SK-N-SH (cell line): Measurements from ENCODE around the gene MED22. TPM values are rescaled to one million over a fixed set of nuclear protein-coding genes. Genes with fewer than 3 reads are reported as not detected.

ENCODE experiments used
- CTCF ChIA-PET: fragments of 300-600, 350-600 bp; formaldehyde crosslinking; extraction: SDS; loops from one replicate; lab custom pipeline; 2021; lab: Yijun Ruan, JAX
- POLR2A ChIA-PET: fragments of 350-600 bp; sonication (Branson Sonifier 250); formaldehyde crosslinking; extraction: SDS; loops from one replicate; lab custom pipeline; 2020; ENCODE audit warnings: antibody characterized with exemption, inconsistent platforms; lab: Yijun Ruan, JAX
- DNase-seq: peaks from one replicate; pipeline ENCODE4 v3.0.0; 2012
- H2AFZ ChIP-seq: fragments of 200-600 bp; sonication (generic); 2 replicates; pipeline ENCODE4 v1.8.1; 2016; ENCODE audit warnings: antibody characterized with exemption, mild to moderate bottlenecking, low read depth
- H3F3A ChIP-seq: fragments of 200-600 bp; sonication (generic); replicated peaks from 2 replicates; pipeline ENCODE3; 2016; ENCODE audit warnings: antibody characterized with exemption, mild to moderate bottlenecking; ENCODE audit not compliant: insufficient read depth
- H3K27ac ChIP-seq, 2 experiments: fragments of 200-500 bp in 1 of 2; fragments of 200-600 bp in 1 of 2; sonication (Bioruptor generic) in 1 of 2; sonication (generic), shearing (Covaris generic) in 1 of 2; 2 replicates each; pipeline versions ENCODE4 v1.5.1 to v1.6.1; 2014 to 2016; ENCODE audit warnings: low read depth in 2 of 2, inconsistent platforms in 1 of 2, low read length in 1 of 2, mild to moderate bottlenecking in 1 of 2, mixed read lengths in 1 of 2
- H3K27me3 ChIP-seq: fragments of 200-600 bp; sonication (generic), shearing (Covaris generic); 2 replicates; pipeline ENCODE4 v1.6.1; 2016; ENCODE audit warnings: mixed run types; ENCODE audit not compliant: insufficient read depth
- H3K36me3 ChIP-seq, 2 experiments: fragments of 200-500 bp in 1 of 2; fragments of 200-600 bp in 1 of 2; sonication (Bioruptor generic) in 1 of 2; sonication (generic) in 1 of 2; replicated peaks in 1 of 2; 2 replicates each; pipeline versions ENCODE3 to v1.5.1; 2014 to 2016; ENCODE audit warnings: low read length in 1 of 2, mild to moderate bottlenecking in 1 of 2; ENCODE audit not compliant: insufficient read depth in 2 of 2, control insufficient read depth in 1 of 2
- H3K4me1 ChIP-seq, 2 experiments: fragments of 200-500 bp in 1 of 2; fragments of 200-600 bp in 1 of 2; sonication (Bioruptor generic) in 1 of 2; sonication (generic), shearing (Covaris generic) in 1 of 2; 2 replicates each; pipeline versions ENCODE4 v1.5.1 to v1.6.1; 2014 to 2016; ENCODE audit warnings: low read depth in 1 of 2, low read length in 1 of 2, mixed run types in 1 of 2; ENCODE audit not compliant: insufficient read depth in 2 of 2, control insufficient read depth in 1 of 2
- H3K4me2 ChIP-seq: fragments of 200-600 bp; sonication (generic), shearing (Covaris generic); 2 replicates; pipeline ENCODE4 v1.6.1; 2017; ENCODE audit warnings: mixed run types
- H3K4me3 ChIP-seq, 2 experiments: fragments of 200-500 bp in 1 of 2; fragments of 200-600 bp in 1 of 2; sonication (Bioruptor generic) in 1 of 2; sonication (generic), shearing (Covaris generic) in 1 of 2; 2 replicates each; pipeline versions ENCODE4 v1.5.1 to v1.8.1; 2014 to 2016; ENCODE audit warnings: low read depth in 2 of 2, inconsistent platforms in 1 of 2, low read length in 1 of 2, mild to moderate bottlenecking in 1 of 2, mixed read lengths in 1 of 2, moderate library complexity in 1 of 2
- H3K79me2 ChIP-seq: fragments of 200-600 bp; sonication (generic); 2 replicates; pipeline ENCODE4 v1.8.1; 2017; ENCODE audit warnings: mild to moderate bottlenecking; ENCODE audit not compliant: insufficient read depth
- H3K9ac ChIP-seq: fragments of 200-600 bp; sonication (generic); 2 replicates; pipeline ENCODE4 v1.6.1; 2017; ENCODE audit warnings: mixed run types
- H3K9me2 ChIP-seq: fragments of 200-600 bp; sonication (generic); 2 replicates; pipeline ENCODE4 v1.6.1; 2017; ENCODE audit warnings: mixed run types
- H3K9me3 ChIP-seq: fragments of 200-600 bp; sonication (generic); 2 replicates; pipeline ENCODE4 v1.6.1; 2017; ENCODE audit warnings: mixed run types, mild to moderate bottlenecking, moderate library complexity
- H4K20me1 ChIP-seq: fragments of 200-600 bp; sonication (generic); 2 replicates; pipeline ENCODE4 v1.6.1; 2017; ENCODE audit warnings: mild to moderate bottlenecking, mixed run types; ENCODE audit not compliant: insufficient read depth
- ELF1 ChIP-seq: IDR thresholded peaks from 2 replicates; pipeline ENCODE4 v1.4.0; 2012
- EZH2phosphoT487 ChIP-seq: fragments of 200-600 bp; sonication (generic); IDR thresholded peaks from 2 replicates; pipeline ENCODE4 v1.6.1; 2017; ENCODE audit warnings: low read depth, mixed run types, mild to moderate bottlenecking, antibody characterized with exemption, moderate library complexity, borderline replicate concordance
- GABPA ChIP-seq: IDR thresholded peaks from 2 replicates; pipeline ENCODE4 v1.4.0; 2012; ENCODE audit warnings: low read depth, mild to moderate bottlenecking
- GATA2 ChIP-seq: sonication (generic); formaldehyde crosslinking; IDR thresholded peaks from 2 replicates; pipeline ENCODE4 v1.5.0; 2020; ENCODE audit warnings: mild to moderate bottlenecking, missing genetic modification reagents
- MAX ChIP-seq: IDR thresholded peaks from 2 replicates; pipeline ENCODE4 v1.4.0; 2012; ENCODE audit warnings: low read depth
- MEF2A ChIP-seq: IDR thresholded peaks from 2 replicates; pipeline ENCODE4 v1.4.0; 2012; ENCODE audit warnings: low read depth, borderline replicate concordance
- MXI1 ChIP-seq: IDR thresholded peaks from 2 replicates; pipeline ENCODE4 v1.6.1; 2012; ENCODE audit warnings: mild to moderate bottlenecking, low read depth, low read length, improper control_type of control experiment
- PBX3 ChIP-seq: IDR thresholded peaks from 2 replicates; pipeline ENCODE4; 2012
- RAD21 ChIP-seq: IDR thresholded peaks from 2 replicates; pipeline ENCODE4 v1.6.1; 2012; ENCODE audit warnings: mild to moderate bottlenecking, low read length
- RCOR1 ChIP-seq: fragments of 150-350 bp; IDR thresholded peaks from 2 replicates; pipeline ENCODE4 v1.6.1; 2017; ENCODE audit warnings: antibody characterized with exemption, low read length
- RFX5 ChIP-seq: IDR thresholded peaks from 2 replicates; pipeline ENCODE4 v1.6.1; 2012; ENCODE audit warnings: mild to moderate bottlenecking, improper control_type of control experiment, low read length
- SIN3A ChIP-seq: IDR thresholded peaks from 2 replicates; pipeline ENCODE4 v1.6.1; 2012; ENCODE audit warnings: low read depth, mild to moderate bottlenecking, low read length, moderate library complexity, borderline replicate concordance
- SMC3 ChIP-seq: IDR thresholded peaks from 2 replicates; pipeline ENCODE4 v1.6.1; 2012; ENCODE audit warnings: low read depth, low read length, improper control_type of control experiment
- TCF12 ChIP-seq: IDR thresholded peaks from 2 replicates; pipeline ENCODE4 v1.4.0; 2012
- TEAD4 ChIP-seq: IDR thresholded peaks from 2 replicates; pipeline ENCODE4 v1.4.0; 2012; ENCODE audit warnings: mild to moderate bottlenecking, borderline replicate concordance; ENCODE audit not compliant: insufficient read depth
- USF1 ChIP-seq: IDR thresholded peaks from 2 replicates; pipeline ENCODE4 v1.4.0; 2012; ENCODE audit warnings: low read depth, borderline replicate concordance
- USF2 ChIP-seq: fragments of 150-350 bp; IDR thresholded peaks from 2 replicates; pipeline ENCODE4 v1.6.1; 2017; ENCODE audit warnings: antibody characterized with exemption, low read length, low read depth, borderline replicate concordance
- YY1 ChIP-seq: IDR thresholded peaks from 2 replicates; pipeline ENCODE4 v1.4.0; 2012; ENCODE audit warnings: low read depth, mild to moderate bottlenecking
- WGBS: methylation state at CpG from one replicate; pipeline ENCODE4 v1.1.6; 2017; ENCODE audit warnings: low lambda C conversion rate; 5-methylcytosine and 5-hydroxymethylcytosine counted together
- polyA plus RNA-seq, 3 experiments: library from polyadenylated mRNA; depleted of rRNA; stranded (reverse); fragments of >200 nt; gene quantifications; 2 replicates each; pipeline ENCODE4 v1.2.3, GENCODE V29; 2012

MED22 gene
- polyA plus RNA-seq, 1 of the 3 experiments (the other 2 are of a cell fraction), result 27.9 TPM

GRCh38 chr9:133387680-133388079 lies 39.7 kb upstream of the MED22 start:
- TF ChIP-seq GABPA, result no peak
- no peak for TF ChIP-seq YY1
- TF ChIP-seq USF2, result no peak
- no peak for TF ChIP-seq TCF12
- TF ChIP-seq USF1, result no peak
- no peak for TF ChIP-seq SMC3
- no peak for TF ChIP-seq PBX3
- no peak for TF ChIP-seq RAD21
- no peak for TF ChIP-seq TEAD4
- no peak for TF ChIP-seq EZH2phosphoT487
- no peak for TF ChIP-seq RCOR1
- TF ChIP-seq, all 33 proteins: peak for 0
- H3K79me2 ChIP-seq, result no peaks in the 10 kb centered on the region
- POLR2A ChIA-PET, result no interaction called here
- no peaks in the 10 kb centered on the region for H3K36me3 ChIP-seq
- H3K27ac ChIP-seq, result no peak overlapping the region
- no peaks in the 10 kb centered on the region for H3K9me3 ChIP-seq
- no peak overlapping the region for H3K4me2 ChIP-seq
- no peaks in the 10 kb centered on the region for H3K4me1 ChIP-seq
- H4K20me1 ChIP-seq, result no peaks in the 10 kb centered on the region
- no peak for DNase-seq
- H3K9me2 ChIP-seq, result no peaks in the 10 kb centered on the region
- no peak overlapping the region for H3K9ac ChIP-seq
- H3K4me3 ChIP-seq, result no peak overlapping the region
- CTCF ChIA-PET, result no interaction called here
- H2AFZ ChIP-seq, result no peak overlapping the region
- H3F3A ChIP-seq, result no peaks in the 10 kb centered on the region
- WGBS, result 80% methylated on average over 9 of the region's 9 CpGs
- H3K27me3 ChIP-seq, result no peaks in the 10 kb centered on the region

- H3K4me2 ChIP-seq, result no peak overlapping the region
- no peak for DNase-seq
- H3K27me3 ChIP-seq, result no peaks in the 10 kb centered on the region
- WGBS, result 71% methylated on average over 5 of the region's 13 CpGs
- TF ChIP-seq RCOR1 (no peak), MXI1 (no peak), YY1 (no peak), MEF2A (no peak), MAX (no peak), GATA2 (CRISPR knock-in tag) (no peak), SIN3A (no peak), ELF1 (no peak), RFX5 (no peak)
- H3K4me1 ChIP-seq, result no peaks in the 10 kb centered on the region
- no peak overlapping the region for H2AFZ ChIP-seq
- no peaks in the 10 kb centered on the region for H3K9me2 ChIP-seq
- H3K9ac ChIP-seq, result no peak overlapping the region
- no peaks in the 10 kb centered on the region for H3K79me2 ChIP-seq
- no peak overlapping the region for H3K27ac ChIP-seq
- CTCF ChIA-PET, result interaction anchor here (0.6 to 1.3 kb wide), 3 partner anchors 56 to 1060 kb away, joined by 3 to 6 read pairs (median 3); no protein-coding TSS in a partner anchor
- no peaks in the 10 kb centered on the region for H4K20me1 ChIP-seq
- POLR2A ChIA-PET, result interaction anchor here (0.7 to 0.9 kb wide), 2 partner anchors 10 to 39 kb away, joined by 3 read pairs; partner anchors contain the start of genes MED22, RPL7A and STKLD1
- no peak overlapping the region for H3K4me3 ChIP-seq
- no peaks in the 10 kb centered on the region for H3K9me3 ChIP-seq
- H3F3A ChIP-seq, result no peaks in the 10 kb centered on the region
- no peaks in the 10 kb centered on the region for H3K36me3 ChIP-seq
Observed at GRCh38 chr9:133386338-133386737, 38.4 kb upstream of the MED22 start.
